GM23338 (cell line): Measurements from ENCODE around the gene GIPC2. TPM values are rescaled to one million over a fixed set of nuclear protein-coding genes. Genes with fewer than 3 reads are reported as not detected.

Experiments
- ATAC-seq: fragments of 200-7000 bp; cut with Tn5 transposase; 3 replicates; pipeline ENCODE4 v1.9.1; 2020
- DNase-seq: peaks from one replicate; pipeline ENCODE4 v3.0.0-alpha.2; 2015; ENCODE audit warnings: low spot score
- H2AFZ ChIP-seq: fragments of 200-600 bp; sonication (generic); 2 replicates; pipeline ENCODE4 v1.8.0; 2016; ENCODE audit warnings: antibody characterized with exemption, mild to moderate bottlenecking, moderate library complexity
- H3F3A ChIP-seq: fragments of 200-600 bp; sonication (generic); replicated peaks from 2 replicates; pipeline ENCODE4 v1.8.0; 2017; ENCODE audit warnings: antibody characterized with exemption, mixed run types, low read depth
- H3K27ac ChIP-seq: fragments of 200-600 bp; sonication (generic); 2 replicates; pipeline ENCODE4 v1.6.1; 2016; ENCODE audit warnings: low read depth
- H3K27me3 ChIP-seq: fragments of 200-600 bp; sonication (generic); 2 replicates; pipeline ENCODE4 v1.8.0; 2016; ENCODE audit warnings: mild to moderate bottlenecking, mixed run types, moderate library complexity; ENCODE audit not compliant: insufficient read depth
- H3K36me3 ChIP-seq: fragments of 200-600 bp; sonication (generic); 2 replicates; pipeline ENCODE4 v1.8.0; 2016; ENCODE audit warnings: mild to moderate bottlenecking; ENCODE audit not compliant: insufficient read depth
- H3K4me1 ChIP-seq: fragments of 200-600 bp; sonication (generic); 2 replicates; pipeline ENCODE4 v1.8.0; 2016; ENCODE audit warnings: mild to moderate bottlenecking, moderate library complexity; ENCODE audit not compliant: insufficient read depth
- H3K4me2 ChIP-seq: fragments of 200-600 bp; sonication (generic); 2 replicates; pipeline ENCODE4 v1.7.1; 2017; ENCODE audit warnings: mixed run types
- H3K4me3 ChIP-seq: fragments of 200-600 bp; sonication (generic); 2 replicates; pipeline ENCODE4 v1.6.1; 2016; ENCODE audit warnings: mixed run types
- H3K79me2 ChIP-seq: fragments of 200-600 bp; sonication (generic); replicated peaks from 2 replicates; pipeline ENCODE4 v1.8.0; 2017; ENCODE audit warnings: mild to moderate bottlenecking; ENCODE audit not compliant: insufficient read depth
- H3K9me2 ChIP-seq: fragments of 200-600 bp; sonication (generic); 2 replicates; pipeline ENCODE4 v1.8.0; 2017; ENCODE audit not compliant: insufficient read depth
- H4K20me1 ChIP-seq: fragments of 200-600 bp; sonication (generic); replicated peaks from 2 replicates; pipeline ENCODE4 v1.8.0; 2017; ENCODE audit warnings: mild to moderate bottlenecking; ENCODE audit not compliant: insufficient read depth
- H3K27ac Mint-ChIP-seq: 2 replicates; pipeline ENCODE4 v1.8.0; 2020; ENCODE audit warnings: inconsistent platforms, mild to moderate bottlenecking, moderate library complexity, mixed read lengths
- H3K27me3 Mint-ChIP-seq: 3 replicates; pipeline ENCODE4 v1.8.0; 2022; ENCODE audit warnings: low read depth, mild to moderate bottlenecking, moderate library complexity, mixed read lengths, inconsistent platforms; ENCODE audit not compliant: insufficient read depth, poor library complexity
- H3K36me3 Mint-ChIP-seq: 3 replicates; pipeline ENCODE4 v1.8.0; 2021; ENCODE audit warnings: low read depth, mild to moderate bottlenecking, inconsistent platforms, moderate library complexity, mixed read lengths
- H3K4me1 Mint-ChIP-seq: 3 replicates; pipeline ENCODE4 v1.8.0; 2020; ENCODE audit warnings: mild to moderate bottlenecking, inconsistent platforms, mixed read lengths
- H3K4me3 Mint-ChIP-seq: 3 replicates; pipeline ENCODE4 v1.8.0; 2021; ENCODE audit warnings: moderate library complexity, mild to moderate bottlenecking, inconsistent platforms, mixed read lengths
- H3K9me3 Mint-ChIP-seq: 3 replicates; pipeline ENCODE4 v1.8.0; 2020; ENCODE audit warnings: moderate library complexity, mild to moderate bottlenecking, inconsistent platforms, mixed read lengths
- CREB1 ChIP-seq: fragments of 250-450 bp; sonication (Bioruptor Pico); IDR thresholded peaks from 2 replicates; pipeline ENCODE4 v1.5.0; 2020; ENCODE audit warnings: low read depth, mild to moderate bottlenecking, moderate library complexity
- CTCF ChIP-seq, 2 experiments: fragments of 200-600 bp in 1 of 2; sonication (generic) in 1 of 2; conservative IDR thresholded peaks; 2 replicates each; pipeline versions ENCODE4 v1.5.1 to v1.6.1; 2016 to 2017; ENCODE audit warnings: antibody characterized with exemption in 2 of 2, low read depth in 2 of 2, mild to moderate bottlenecking in 2 of 2, moderate library complexity in 1 of 2
- ETS1 ChIP-seq: IDR thresholded peaks from 2 replicates; pipeline ENCODE4 v1.6.1; 2016; ENCODE audit warnings: antibody characterized with exemption
- EZH2 ChIP-seq: fragments of 200-600 bp; sonication (generic); IDR thresholded peaks from one replicate; pipeline ENCODE4 v1.8.0; 2017; ENCODE audit warnings: antibody characterized with exemption, mild to moderate bottlenecking, low read depth; ENCODE audit not compliant: unreplicated experiment
- JUNB ChIP-seq: IDR thresholded peaks from one replicate; pipeline ENCODE4 v1.6.1; 2016; ENCODE audit warnings: antibody characterized with exemption; ENCODE audit not compliant: unreplicated experiment
- REST ChIP-seq: IDR thresholded peaks from one replicate; pipeline ENCODE4 v1.6.1; 2018; ENCODE audit warnings: antibody characterized with exemption; ENCODE audit not compliant: unreplicated experiment
- ZNF114 ChIP-seq: fragments of 250-450 bp; sonication (Bioruptor Pico); IDR thresholded peaks from 2 replicates; pipeline ENCODE4 v1.5.0; 2020; ENCODE audit warnings: mild to moderate bottlenecking, moderate library complexity
- polyA plus RNA-seq: library from polyadenylated mRNA; unstranded; fragments of >200 nt; fragmentation: Nextera tagmentation; extraction: Ambion mirVana; gene quantifications from 2 replicates; pipeline ENCODE4 v1.2.1, GENCODE V29; 2016
- total RNA-seq: library from RNA; depleted of rRNA; stranded (reverse); fragments of >200 nt; shearing (Covaris generic); gene quantifications from 2 replicates; pipeline ENCODE4 v1.2.3, GENCODE V29; 2014

Gene GIPC2
- total and polyA plus RNA-seq, 2 experiments from 2014 or later = 1.2 to 1.5 TPM

- TF ChIP-seq ETS1 (no peak), JUNB (no peak), EZH2 (no peak), CTCF (conservative IDR thresholded peaks at IDR 0.05; ENCODE audit: low read depth in 2 of 2) (no peak), CREB1 (CRISPR knock-in tag) (no peak), REST (no peak), ZNF114 (CRISPR knock-in tag) (no peak)
These were observed 101.3 kb downstream of the GIPC2 start (continued) for GRCh38 chr1:78147031-78147430.

GRCh38 chr1:78153092-78153736, 107.4 kb downstream of the GIPC2 start:
- no peaks in the 10 kb centered on the region for H3K36me3 ChIP-seq
- TF ChIP-seq REST = no peak

More at GRCh38 chr1:78153092-78153736, 107.4 kb downstream of the GIPC2 start:
- Histone ChIP-seq H3F3A (no peaks in the 10 kb centered on the region), H4K20me1 (no peaks in the 10 kb centered on the region), H3K27me3 (no peaks in the 10 kb centered on the region), H2AFZ (no peak overlapping the region), H3K9me2 (0 out of 2 replicates have a peak, but pooled peaks cover under 1% of the 10 kb centered on the region), H3K4me3 (no peak overlapping the region), H3K4me1 (peaks cover 11% of the 10 kb centered on the region), H3K79me2 (no peaks in the 10 kb centered on the region), H3K27ac (no peak overlapping the region), H3K4me2 (no peak overlapping the region)
- no peak overlapping the region for H3K27ac Mint-ChIP-seq
- H3K27me3 Mint-ChIP-seq = peaks cover 2% of the 10 kb centered on the region
- H3K9me3 Mint-ChIP-seq = no peaks in the 10 kb centered on the region
- H3K4me3 Mint-ChIP-seq = no peak overlapping the region
- H3K36me3 Mint-ChIP-seq = no peaks in the 10 kb centered on the region
- no peak for ATAC-seq
- DNase-seq = no peak
- peaks cover 13% of the 10 kb centered on the region for H3K4me1 Mint-ChIP-seq
